H1 (cell line): ENCODE data around the gene TBC1D19. TPM values are rescaled to one million over a fixed set of nuclear protein-coding genes. Genes with fewer than 3 reads are reported as not detected.

Experiments
- MAFK ChIP-seq: IDR thresholded peaks from 2 replicates; pipeline ENCODE4 v1.6.1; 2012; ENCODE audit warnings: low read depth, mild to moderate bottlenecking, improper control_type of control experiment, low read length
- PHF8 ChIP-seq: fragments of 200-600 bp; sonication (generic); conservative IDR thresholded peaks from 2 replicates; pipeline ENCODE4 v1.7.1; 2012; ENCODE audit warnings: low read depth, mild to moderate bottlenecking, inconsistent platforms, low read length, moderate library complexity
- SIX5 ChIP-seq: IDR thresholded peaks from 2 replicates; pipeline ENCODE4 v1.6.1; 2011; ENCODE audit warnings: mild to moderate bottlenecking, low read depth, low read length
- polyA plus RNA-seq, 7 experiments: library from polyadenylated mRNA; depleted of rRNA in 3 of 7; stranded (reverse) in 5 of 7; unstranded in 2 of 7; fragments of >200 nt in 5 of 7; fragments of 200-250 nt in 2 of 7; gene quantifications; 1 replicate in 5 of 7; 2 replicates in 1 of 7; 4 replicates in 1 of 7; pipeline versions ENCODE4 v1.2.1 to v1.2.3, GENCODE V29; 2011 to 2013; ENCODE audit warnings: missing spikeins in 2 of 7, mixed read lengths in 2 of 7
- total RNA-seq: library from RNA; stranded (reverse); fragmentation: NEBNext Ultra II Directional; extraction: Animal tissue kit (Norgen Biotek cat#: 25700); gene quantifications from 2 replicates; pipeline ENCODE4 v1.2.1, GENCODE V29; 2021

The TBC1D19 gene
- total and polyA plus RNA-seq, 2 of the 8 experiments (the other 6 are each of a cell fraction or from before 2014, with no cell fraction given), result 1.9 to 3.5 TPM

DNA sequence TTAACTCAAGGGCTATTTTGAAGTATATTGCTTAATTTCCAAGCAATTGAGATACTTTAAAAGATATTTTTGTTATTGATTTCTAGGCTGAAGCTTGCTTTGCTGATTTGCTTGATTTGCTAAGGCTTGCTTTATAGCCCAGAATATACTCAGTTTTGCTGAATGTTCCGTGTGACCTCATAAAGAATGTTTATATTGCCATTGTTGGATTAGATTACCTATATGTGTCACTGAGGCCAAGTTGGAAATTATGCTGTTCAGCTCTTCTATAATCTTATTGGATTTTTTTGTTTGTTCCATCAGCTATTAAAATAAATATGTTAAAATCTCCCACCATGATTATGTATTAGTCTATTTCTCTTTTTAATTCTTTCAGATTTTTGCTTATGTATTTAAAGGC, 13.0 kb downstream of the TBC1D19 start (continued):
- no peak for TF ChIP-seq PHF8
- no peak for TF ChIP-seq SIX5
- no peak for TF ChIP-seq MAFK
